NCI-H446 (cell line): ENCODE results near the gene FYN.

Source experiments
- DNase-seq, 2 experiments: peaks; one replicate each; lab custom pipeline; 2025; lab: John Stamatoyannopoulos, UW

Gene FYN

GRCh38 chr6:111725446-111726112, 147.7 kb downstream of the FYN start:
- DNase-seq: no peak

- DNase-seq: no peak
Observed at GRCh38 chr6:111724505-111724904, 148.7 kb downstream of the FYN start.

- DNase-seq: no peak
Observed at GRCh38 chr6:111724039-111724438, 149.2 kb downstream of the FYN start.

GRCh38 chr6:111723412-111723970, 149.8 kb downstream of the FYN start:
- DNase-seq: no peak

GRCh38 chr6:111722179-111722731, 151.0 kb downstream of the FYN start:
- DNase-seq: no peak

- DNase-seq: no peak
Observed at GRCh38 chr6:111721753-111722154, 151.5 kb downstream of the FYN start.

GRCh38 chr6:111720931-111721496, 152.2 kb downstream of the FYN start:
- no peak for DNase-seq

- DNase-seq: no peak
Observed at GRCh38 chr6:111718990-111719389, 154.3 kb downstream of the FYN start.

- peak in 1 of 2 experiments; percentile 15 for DNase-seq
Observed at GRCh38 chr6:111718326-111718725, 154.9 kb downstream of the FYN start.

GRCh38 chr6:111717621-111718020, 155.6 kb downstream of the FYN start:
- DNase-seq: no peak

GRCh38 chr6:111716325-111716724, 156.9 kb downstream of the FYN start:
- DNase-seq: no peak

- peak in 1 of 2 experiments; percentile 56 for DNase-seq
Observed at GRCh38 chr6:111715321-111715720, 157.9 kb downstream of the FYN start.

- no peak for DNase-seq
Observed at GRCh38 chr6:111714416-111715270, 158.6 kb downstream of the FYN start.

GRCh38 chr6:111713811-111714210, 159.4 kb downstream of the FYN start:
- no peak for DNase-seq

GRCh38 chr6:111713236-111713635, 160.0 kb downstream of the FYN start:
- DNase-seq: no peak

- DNase-seq: no peak
Observed at GRCh38 chr6:111711984-111712752, 161.1 kb downstream of the FYN start.

- peak; percentile 12 to 81 for DNase-seq
Observed at GRCh38 chr6:111711476-111711875, 161.8 kb downstream of the FYN start.

GRCh38 chr6:111710911-111711310, 162.3 kb downstream of the FYN start:
- no peak for DNase-seq

GRCh38 chr6:111710439-111710838, 162.8 kb downstream of the FYN start:
- DNase-seq: no peak

- peak; percentile 63 to 76 for DNase-seq
Observed at GRCh38 chr6:111709615-111710398, 163.4 kb downstream of the FYN start.

GRCh38 chr6:111709201-111709600, 164.1 kb downstream of the FYN start:
- DNase-seq: no peak
